Epithelial cell of prostate (primary cell): Measurements from ENCODE around the gene TNFRSF14.

Source experiments
- DNase-seq: peaks from one replicate; pipeline ENCODE4 v3.0.0-alpha.2; 2011; ENCODE audit warnings: low read depth, low spot score
- H3K27ac ChIP-seq: fragments of 450-650 bp; 2 replicates; pipeline ENCODE4 v1.5.1; 2017; ENCODE audit warnings: mild to moderate bottlenecking

The TNFRSF14 gene

GRCh38 chr1:2610036-2610959, 54.1 kb downstream of the TNFRSF14 start:
- DNase-seq = no peak
- H3K27ac ChIP-seq = no peak overlapping the region

DNA sequence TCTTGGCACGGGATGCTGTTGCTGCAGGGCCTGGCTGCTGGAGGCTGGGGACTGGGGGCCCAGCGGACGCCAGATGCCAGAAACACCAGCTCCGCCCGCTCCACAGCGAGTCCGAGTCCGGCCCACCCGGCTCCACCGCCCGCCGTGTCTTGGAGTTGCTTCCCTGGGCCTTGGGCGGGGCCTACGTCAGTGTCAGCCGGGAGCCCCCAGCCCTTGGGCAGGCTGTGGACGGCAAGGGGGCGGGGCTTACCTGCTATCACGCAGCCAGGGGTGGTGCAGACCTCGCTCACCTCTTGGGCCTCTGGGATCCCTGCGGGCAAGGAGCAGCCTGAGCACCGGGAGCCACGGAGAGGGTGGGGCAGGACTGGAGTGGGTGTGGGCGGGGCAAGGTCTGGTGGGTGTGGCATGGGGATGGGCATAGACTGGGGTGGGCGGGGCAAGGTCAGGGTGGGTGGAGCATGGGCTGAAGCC, 54.9 kb downstream of the TNFRSF14 start:
- DNase-seq = no peak

DNA sequence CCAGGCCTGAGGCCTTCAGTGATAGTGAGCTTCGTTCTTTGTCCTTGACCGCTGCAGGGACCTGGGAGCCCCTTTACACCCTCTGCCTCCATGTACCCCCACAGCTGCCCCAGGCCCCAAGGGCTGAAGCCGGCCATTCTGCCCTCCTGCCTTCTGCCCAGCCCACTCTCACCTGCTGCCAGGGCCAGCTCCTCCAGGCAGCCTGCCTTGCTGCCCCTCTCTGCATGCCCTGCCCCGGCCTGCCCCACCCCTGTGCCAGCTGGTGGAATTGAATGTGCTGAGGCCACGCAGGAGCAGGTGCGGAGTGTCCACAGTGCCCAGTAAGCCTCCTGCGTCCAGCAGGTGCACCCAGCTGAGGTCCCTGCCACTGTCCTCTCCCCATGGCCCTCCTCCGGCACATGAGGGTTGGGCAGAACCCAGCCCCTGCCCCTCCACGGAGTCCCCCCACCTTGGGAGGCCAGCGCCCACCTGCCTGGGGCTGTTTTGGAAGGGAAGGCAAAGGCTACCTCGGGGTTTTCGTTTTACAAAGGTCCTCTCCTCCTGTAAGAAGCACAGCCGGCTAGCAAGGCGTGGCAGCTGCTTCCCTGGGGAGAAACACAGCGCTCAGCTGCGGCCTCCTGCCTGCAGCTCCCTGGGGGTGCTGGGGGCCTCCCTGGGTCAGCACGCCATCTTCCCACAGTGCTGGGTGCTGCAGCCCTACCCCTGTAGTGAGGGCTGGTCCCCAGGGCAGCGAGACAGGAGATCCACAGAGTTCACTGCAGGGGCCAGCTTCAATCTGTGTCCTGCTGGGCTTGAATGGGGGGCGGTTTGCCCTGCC, 55.7 kb downstream of the TNFRSF14 start:
- no peak overlapping the region for H3K27ac ChIP-seq
- no peak for DNase-seq

More for the DNA sequence above, 54.9 kb downstream of the TNFRSF14 start:
- H3K27ac ChIP-seq = no peak overlapping the region

DNA sequence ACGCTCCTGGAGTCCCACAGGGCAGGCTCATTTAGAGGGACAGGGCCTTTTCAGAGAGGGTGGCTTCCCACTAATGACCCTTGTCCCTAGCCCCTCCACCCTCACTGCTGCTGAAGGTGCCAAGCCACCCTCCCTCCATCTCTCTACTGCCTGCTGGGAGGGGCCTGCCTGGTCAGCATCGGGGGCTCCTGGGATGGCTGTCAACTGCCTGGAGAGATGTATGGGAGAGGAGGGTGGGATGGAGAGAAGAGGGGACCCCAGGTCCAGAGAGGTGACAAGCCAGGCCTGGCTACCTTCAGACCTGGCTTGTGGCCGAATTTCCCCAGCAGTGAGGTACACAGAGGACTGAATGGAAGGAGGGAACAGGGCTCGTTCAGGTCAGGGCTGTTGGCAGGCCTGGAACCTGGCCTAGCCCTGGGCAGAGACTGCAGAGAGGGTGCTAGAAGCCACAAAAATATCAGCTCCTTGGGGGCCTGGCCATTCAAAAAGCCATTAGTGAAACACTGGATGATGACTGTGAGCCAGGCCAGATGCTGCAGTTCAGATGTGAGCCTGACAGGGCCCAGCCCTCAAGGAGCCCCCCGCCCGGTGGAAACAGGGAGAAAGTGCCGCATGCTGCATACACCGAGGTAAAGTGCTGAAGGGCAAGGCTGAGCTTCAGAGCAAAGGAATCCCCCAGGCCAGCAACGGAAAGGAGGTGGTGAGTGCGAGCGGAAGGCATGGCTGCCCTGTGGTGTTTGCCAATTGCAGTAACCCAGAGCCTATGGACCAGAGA, 56.6 kb downstream of the TNFRSF14 start:
- H3K27ac ChIP-seq = no peak overlapping the region
- DNase-seq = no peak
